CD4-positive, alpha-beta T cell treated with Interleukin-17A for 1 hour (primary cell): ENCODE data around the gene CDCA4.
A peak's percentile ranks its signal among the peaks of the same experiment; 100 is the strongest.
"Not testable (repeated sequence)": the region's sequence is repeated elsewhere in the genome, so short reads cannot be mapped to it uniquely, and the experiment has no call there.

Experiments used
- DNase-seq: peaks from one replicate; pipeline ENCODE4 v3.0.0-alpha.2; 2020

The CDCA4 gene

GRCh38 chr14:105020815-105021655, at the start of gene CDCA4:
TSS of gene CDCA4 (minus strand) at chr14:105021083. CDS start at chr14:105011929, 9,154 bp downstream.
- DNase-seq: peak; percentile 97

- DNase-seq: peak; percentile 55
Measured at GRCh38 chr14:105069871-105070759, 49.2 kb upstream of the CDCA4 start.

- DNase-seq: no peak
Measured at GRCh38 chr14:105069522-105069870, 48.6 kb upstream of the CDCA4 start.

GRCh38 chr14:105068818-105069217, 47.9 kb upstream of the CDCA4 start:
- no peak for DNase-seq

- DNase-seq: no peak
Measured at GRCh38 chr14:105067969-105068301, 47.1 kb upstream of the CDCA4 start.

GRCh38 chr14:105067140-105067968, 46.5 kb upstream of the CDCA4 start:
- peak; percentile 68 for DNase-seq

GRCh38 chr14:105066240-105067071, 45.6 kb upstream of the CDCA4 start:
- no peak for DNase-seq

GRCh38 chr14:105065280-105066228, 44.7 kb upstream of the CDCA4 start, which contains the start of gene GPR132:
TSS of gene GPR132 (minus strand) at chr14:105065430. CDS start at chr14:105055420, 10,010 bp downstream.
- DNase-seq: peak; percentile 98

GRCh38 chr14:105064721-105065143, 43.8 kb upstream of the CDCA4 start:
- peak; percentile 69 for DNase-seq

GRCh38 chr14:105064001-105064400, 43.1 kb upstream of the CDCA4 start:
- DNase-seq: no peak

GRCh38 chr14:105063506-105063905, 42.6 kb upstream of the CDCA4 start:
- DNase-seq: not testable (repeated sequence)

- DNase-seq: no peak
Measured at GRCh38 chr14:105063056-105063455, 42.2 kb upstream of the CDCA4 start.

GRCh38 chr14:105062048-105062433, 41.2 kb upstream of the CDCA4 start:
- no peak for DNase-seq

- peak; percentile 65 for DNase-seq
Measured at GRCh38 chr14:105061428-105062047, 40.7 kb upstream of the CDCA4 start.

- peak; percentile 44 for DNase-seq
Measured at GRCh38 chr14:105060751-105061427, 40.0 kb upstream of the CDCA4 start.

GRCh38 chr14:105059925-105060565, 39.2 kb upstream of the CDCA4 start:
- DNase-seq: no peak

GRCh38 chr14:105059035-105059924, 38.4 kb upstream of the CDCA4 start:
- peak; percentile 66 for DNase-seq

GRCh38 chr14:105058521-105059034, 37.7 kb upstream of the CDCA4 start:
- DNase-seq: no peak
